HG03342 (cell line): ENCODE measurements around the gene PARVA.

Experiments
- ATAC-seq: cut with Tn5 transposase; IDR thresholded peaks from one replicate; pipeline ENCODE4 v1.9.1; 2021; ENCODE audit warnings: mild to moderate bottlenecking, moderate library complexity; ENCODE audit not compliant: unreplicated experiment

PARVA gene

DNA sequence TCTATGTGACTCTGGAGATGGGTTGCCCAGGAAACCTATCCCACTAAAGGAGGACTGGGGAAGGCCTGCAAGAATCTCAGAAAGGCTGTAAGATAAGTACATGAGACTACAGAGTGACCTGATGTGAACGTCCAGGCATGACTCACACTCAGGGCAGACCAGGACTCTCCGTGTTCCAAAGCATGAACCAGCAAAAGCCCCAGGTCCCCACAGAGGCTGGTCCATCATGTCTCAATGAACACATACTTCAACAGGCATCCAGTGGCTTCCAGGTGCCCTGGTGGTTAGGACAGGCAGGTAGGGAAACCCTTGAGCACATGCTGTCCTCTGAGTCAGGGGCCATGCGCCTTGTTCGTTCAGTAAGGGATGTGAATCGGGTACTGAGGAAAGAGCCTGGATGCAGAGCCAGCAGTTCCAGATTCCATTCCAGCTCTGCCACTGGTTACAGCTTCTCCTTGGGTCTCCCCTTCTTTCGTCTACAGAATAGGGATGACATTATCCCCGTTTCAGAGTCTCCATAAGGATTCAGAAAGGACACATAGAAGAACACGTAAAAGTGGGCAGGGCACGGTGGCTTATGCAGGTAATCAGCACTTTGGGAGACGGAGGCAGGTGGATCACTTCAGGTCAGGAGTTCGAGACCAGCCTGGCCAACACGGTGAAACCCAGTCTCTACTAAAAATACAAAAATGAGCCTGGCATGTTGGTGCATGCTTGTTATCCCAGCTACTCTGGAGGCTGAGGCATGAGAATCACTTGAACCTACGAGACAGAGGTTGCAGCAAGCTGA lies 167.8 kb downstream of the PARVA start:
- ATAC-seq = no peak

DNA sequence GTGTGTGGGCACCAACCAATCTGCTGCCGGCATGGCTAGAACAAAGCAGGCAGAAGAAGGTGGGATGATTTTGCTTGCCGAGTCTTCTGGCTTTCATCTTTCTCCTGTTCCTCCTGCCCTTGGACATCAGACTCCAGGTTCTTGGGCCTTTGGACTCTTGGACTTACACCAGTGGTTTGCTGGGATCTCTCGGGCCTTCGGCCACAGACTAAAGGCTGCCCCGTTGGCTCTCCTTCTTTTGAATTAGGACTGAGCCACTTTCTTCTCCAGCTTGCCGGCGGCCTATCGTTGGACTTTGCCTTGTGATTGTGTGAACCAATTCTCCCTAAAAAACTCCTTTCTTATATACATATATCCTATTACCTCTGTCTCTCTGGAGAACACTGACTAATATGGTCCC lies 168.8 kb downstream of the PARVA start:
- no peak for ATAC-seq

DNA sequence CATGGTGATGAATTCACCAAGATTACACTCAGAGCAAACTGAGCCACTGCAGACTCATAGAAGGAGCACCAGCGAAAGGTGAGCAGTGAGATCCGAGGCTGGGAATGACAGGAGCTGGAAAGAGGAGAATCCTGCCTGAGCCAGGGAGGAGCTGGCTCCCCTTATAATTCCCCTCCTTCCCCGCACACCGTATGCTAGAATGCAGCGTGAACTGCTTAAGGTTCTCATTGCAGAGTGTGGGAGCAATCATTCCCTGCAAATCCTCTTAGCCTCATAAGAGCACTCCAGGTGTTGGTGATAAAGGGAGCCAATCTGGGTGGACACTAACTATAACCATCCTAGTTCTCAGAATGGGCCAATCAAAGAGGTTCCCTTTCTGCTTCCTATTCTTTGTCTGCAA lies 169.3 kb downstream of the PARVA start:
- no peak for ATAC-seq

DNA sequence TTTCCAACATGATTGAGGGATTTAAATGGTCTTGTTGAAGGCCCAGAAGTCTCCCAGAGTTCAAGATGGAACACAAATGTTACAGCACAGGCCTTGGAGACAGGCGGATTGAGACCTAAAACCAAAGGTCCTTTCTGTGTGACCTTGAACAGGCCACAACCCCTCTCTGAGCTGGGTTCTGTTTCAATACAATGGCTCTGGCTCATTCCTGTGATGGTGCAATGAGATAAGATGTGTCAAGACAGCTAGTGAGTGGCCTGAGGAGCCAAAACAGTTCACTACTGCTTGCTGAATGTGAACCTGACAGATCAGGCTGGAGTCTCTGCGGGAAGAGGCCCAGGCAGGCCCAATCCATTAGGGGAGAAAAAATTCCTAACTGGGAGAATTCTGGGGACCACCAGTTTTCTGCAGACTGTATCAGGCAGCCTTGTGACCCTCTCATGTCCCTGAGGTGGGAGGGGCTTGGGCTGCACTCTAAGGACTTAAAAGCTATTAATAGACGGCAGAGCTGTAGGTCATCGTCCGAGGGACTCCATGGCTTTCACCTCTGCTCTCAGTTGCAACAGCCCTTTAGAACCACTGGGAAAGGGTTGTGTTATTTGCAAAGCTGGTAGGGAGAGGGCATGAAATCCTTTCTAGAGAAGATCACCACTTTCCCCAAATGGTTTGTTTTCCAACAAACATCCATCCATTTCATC lies 170.7 kb downstream of the PARVA start:
- ATAC-seq = no peak

DNA sequence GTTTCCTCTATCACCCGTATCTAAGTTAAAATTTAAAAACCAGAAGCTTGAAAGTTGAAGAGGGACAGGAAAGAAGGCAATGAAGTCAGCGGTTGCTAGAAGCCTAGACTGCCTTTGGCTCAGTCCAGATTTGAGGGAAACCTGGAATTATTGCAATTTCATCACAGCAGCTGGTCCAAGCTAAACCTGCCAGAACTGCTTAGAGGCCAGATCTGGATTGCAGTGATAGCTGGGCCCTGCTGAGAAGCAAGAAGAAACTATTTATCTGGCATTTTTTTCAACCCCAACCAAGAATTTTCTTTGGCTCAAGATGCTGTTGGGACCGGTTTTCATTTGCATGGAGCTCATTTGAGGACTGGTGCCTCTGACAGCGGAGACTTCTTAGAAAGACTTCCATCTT lies 175.3 kb downstream of the PARVA start:
- ATAC-seq = no peak

DNA sequence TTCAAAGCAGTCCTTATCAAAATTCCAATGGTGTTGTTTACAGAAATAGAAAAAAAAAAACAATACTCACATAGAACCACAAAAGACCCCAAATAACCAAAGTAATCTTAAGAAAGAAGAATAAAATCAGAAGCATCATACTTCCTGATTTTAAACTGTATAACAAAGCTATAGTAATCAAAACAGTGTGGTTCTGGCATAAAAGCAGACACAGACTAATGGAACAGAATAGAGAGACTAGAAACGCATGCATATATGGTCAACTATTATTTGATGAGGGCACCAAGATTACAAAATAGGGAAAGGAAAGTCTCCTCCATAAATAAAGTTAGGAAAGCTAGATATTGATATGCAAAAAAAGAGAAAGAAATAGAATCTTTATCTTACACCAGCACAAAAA lies 176.8 kb downstream of the PARVA start:
- ATAC-seq = no peak

DNA sequence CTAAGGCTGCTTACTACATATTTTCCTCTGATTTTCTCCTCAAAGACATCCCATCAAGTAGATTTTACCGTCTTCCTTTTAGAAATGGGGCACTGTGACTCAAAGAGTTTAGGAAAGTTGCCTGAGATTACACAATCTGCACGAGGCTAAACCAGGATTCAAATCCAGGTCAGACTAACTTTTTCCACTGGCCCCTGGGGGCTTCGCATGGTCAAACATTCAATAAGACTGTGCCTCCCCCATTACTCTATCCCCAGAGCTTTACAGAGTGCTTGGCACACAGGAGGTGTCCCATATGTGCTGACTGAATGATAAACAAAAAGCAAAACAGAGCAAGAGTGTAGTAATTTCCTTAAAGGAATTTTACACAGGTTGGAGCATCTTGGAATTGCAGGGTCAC lies 178.8 kb downstream of the PARVA start:
- ATAC-seq = no peak

DNA sequence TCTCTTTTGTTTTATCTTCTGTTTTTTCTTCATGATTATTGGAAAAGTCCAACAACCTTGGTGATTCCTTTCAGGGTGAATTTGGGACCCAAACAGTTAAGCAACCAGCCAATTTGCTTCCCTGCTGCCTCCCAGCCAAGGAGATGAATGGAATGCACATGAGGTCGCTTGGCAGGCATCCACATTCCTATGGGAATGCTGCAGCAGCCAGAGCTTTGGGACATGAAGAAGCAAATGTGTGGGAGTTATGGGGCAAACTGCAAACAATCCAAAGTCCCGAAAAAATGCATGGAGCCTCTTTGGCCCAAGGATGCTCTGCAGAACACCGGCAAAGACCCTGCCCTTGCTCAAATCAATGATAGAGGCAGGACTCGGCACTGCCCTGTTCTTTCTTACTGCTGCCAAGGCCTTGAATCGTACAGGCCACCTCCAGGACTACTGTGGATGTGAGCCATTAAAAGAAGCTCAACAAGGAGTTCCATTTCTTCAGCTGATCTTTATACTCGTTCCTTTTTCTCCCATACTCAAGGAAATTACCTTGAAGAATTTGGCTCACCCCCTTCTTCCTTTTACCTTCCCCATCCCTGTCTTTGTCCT lies 179.5 kb downstream of the PARVA start:
- no peak for ATAC-seq

DNA sequence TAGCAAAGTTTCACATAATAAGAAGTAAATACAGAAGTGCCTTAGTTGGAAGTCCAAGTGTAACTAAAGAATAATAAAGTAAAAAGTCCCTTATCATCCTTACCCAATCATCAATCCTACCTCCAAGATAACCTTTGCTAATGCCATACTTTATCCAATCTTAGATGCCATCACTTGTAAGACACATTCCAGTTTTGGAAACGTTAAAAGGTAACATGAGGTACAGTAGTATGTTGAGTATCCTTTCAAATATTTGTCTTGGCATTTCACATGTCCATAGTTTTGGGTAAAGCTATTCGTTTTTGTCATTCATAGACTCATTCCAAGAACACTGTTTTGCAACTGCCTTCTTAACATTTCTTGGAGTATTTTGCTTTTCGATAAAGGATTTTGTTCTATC lies 181.6 kb downstream of the PARVA start:
- no peak for ATAC-seq

DNA sequence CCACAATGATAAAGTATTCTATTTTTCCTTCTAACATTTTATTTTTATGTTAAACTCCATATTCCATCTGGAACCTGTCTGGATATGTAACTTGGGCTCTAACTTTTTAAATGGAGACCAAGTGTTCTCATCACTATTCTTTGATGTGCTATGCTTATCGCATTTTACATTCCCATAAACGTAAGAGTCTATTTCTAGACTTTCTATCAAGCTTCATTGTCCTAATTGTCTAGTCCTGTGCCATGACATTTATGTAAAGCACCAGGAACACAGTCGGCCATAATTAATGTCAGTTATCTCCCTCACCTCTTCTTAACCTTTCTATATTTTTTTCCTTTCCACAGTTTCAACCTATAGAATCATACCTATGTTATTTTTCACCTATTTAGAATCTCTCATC lies 183.0 kb downstream of the PARVA start:
- ATAC-seq = no peak

DNA sequence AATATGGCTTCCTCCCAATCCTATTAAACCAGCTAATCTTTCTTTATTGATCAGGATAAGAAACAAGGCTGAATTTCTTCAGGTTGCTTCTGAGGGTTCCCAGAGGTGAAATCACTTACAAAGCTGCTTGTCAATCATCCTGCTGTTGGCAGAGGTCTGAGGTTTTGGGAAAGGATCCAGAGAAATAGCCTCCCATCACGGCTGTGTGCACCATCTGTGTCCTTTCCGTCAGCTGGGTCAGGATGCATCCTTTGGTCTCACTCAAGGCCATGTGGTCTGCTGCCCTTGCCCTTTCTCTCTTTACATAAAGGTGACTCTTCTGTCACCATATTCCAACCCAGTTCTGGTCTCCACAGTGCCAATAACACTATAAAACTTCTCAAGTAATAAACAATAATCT lies 183.5 kb downstream of the PARVA start:
- no peak for ATAC-seq

DNA sequence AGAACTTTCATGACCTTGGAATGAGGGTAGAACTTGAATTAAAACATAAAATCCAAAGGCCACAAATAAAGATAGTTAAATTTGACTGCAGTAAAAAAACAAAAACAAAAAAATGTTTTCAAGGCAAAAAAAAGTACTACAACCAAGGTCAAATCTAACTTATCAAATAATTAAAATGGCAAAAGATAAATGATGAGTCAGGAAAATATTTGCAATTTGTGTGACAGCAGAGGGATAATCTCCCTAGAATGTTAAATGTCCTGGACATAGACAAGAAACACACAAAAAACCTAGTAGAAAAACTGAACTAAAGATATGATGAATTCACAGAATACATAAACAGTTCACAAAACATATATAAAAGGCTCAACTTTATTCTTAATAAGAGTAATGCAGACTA lies 186.6 kb downstream of the PARVA start:
- ATAC-seq = no peak

DNA sequence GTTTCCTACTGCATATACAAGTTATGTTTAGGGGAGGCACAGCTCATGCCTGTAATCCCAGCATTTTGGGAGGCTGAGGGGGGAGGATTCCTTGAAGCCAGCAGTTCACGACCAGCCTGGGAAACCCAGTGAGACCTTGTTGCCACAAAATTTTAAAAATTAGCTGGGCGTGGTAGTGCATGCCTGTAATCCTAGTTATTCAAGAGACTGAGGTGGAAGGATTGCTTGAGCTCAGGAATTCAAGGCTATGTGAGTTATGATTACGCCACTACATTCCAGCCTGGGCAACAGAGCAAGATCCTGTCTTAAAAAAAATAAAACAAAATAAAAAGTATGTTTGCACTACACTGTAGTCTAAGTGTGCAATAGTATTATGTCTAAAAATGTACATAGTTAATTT lies 188.0 kb downstream of the PARVA start:
- no peak for ATAC-seq

DNA sequence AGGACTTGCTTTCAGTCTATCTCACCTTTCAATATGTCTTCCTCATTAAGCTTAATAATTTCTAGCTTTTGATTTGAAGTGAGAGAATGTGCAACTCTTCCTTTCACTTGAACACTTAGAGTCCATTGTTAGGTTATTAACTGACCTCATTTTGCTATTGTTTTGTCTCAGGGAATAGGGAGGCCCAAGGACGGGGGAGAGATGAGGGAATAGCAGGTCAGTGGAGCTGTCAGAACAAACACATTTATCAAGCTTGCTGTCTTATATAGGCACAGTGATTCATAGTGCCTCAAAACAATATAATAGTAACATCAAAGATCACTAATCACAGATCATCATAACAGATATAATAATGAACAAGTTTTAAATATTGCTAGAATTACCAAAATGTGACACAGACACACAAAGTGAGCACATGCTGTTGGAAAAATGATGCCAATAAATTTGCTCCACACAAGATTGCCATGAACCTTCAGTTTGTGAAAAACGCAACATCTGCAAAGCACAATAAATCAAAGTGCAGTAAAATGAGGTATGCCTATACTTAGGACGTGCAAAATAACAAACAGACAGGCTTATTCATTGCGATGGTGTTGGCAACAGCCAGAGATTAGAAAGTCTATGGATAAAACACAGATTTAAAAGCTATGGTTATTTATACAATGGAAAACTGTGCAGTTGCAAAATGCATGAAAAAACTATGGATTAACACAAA lies 190.5 kb downstream of the PARVA start:
- ATAC-seq = no peak

DNA sequence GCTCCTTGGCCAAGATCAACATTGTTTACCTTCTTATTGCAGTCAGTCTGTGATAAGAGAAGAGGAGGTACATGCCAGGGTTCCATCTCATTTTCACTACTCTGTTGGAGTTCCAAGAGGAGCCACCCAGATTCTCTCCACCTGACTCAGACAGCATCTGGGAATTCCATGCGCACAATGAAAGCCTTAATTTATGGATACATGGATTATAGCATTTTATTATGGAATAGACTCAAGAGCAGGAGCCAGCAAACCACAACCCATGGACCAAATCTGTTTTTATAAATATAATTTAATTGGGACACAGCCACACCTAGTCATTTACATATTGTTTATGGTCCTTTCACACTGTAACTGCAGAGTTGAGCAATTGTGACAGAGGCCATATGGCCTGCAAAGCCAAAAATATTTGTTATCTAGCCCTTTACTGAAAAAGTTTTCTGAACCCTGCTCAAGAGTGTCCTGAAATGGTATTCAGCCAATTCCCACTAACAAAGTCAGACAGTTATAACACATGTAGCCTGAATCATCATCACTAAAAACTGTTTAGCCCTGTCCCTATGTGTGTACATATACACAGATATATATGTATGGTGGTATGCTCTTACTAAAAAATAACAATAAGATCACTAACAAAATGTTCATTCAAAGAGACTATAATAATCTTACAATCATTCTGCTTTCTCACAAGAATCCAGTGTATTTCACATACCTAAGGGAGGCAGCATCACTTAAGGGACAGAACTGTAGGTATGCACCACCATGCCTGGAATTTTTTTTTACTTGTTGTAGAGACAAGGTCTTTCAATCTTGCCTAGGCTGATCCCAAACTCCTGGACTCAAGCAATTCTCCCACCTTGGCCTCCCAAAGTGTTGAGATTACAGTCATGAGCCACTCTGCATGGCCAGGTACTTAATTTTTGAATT lies 192.4 kb downstream of the PARVA start:
- ATAC-seq = no peak

DNA sequence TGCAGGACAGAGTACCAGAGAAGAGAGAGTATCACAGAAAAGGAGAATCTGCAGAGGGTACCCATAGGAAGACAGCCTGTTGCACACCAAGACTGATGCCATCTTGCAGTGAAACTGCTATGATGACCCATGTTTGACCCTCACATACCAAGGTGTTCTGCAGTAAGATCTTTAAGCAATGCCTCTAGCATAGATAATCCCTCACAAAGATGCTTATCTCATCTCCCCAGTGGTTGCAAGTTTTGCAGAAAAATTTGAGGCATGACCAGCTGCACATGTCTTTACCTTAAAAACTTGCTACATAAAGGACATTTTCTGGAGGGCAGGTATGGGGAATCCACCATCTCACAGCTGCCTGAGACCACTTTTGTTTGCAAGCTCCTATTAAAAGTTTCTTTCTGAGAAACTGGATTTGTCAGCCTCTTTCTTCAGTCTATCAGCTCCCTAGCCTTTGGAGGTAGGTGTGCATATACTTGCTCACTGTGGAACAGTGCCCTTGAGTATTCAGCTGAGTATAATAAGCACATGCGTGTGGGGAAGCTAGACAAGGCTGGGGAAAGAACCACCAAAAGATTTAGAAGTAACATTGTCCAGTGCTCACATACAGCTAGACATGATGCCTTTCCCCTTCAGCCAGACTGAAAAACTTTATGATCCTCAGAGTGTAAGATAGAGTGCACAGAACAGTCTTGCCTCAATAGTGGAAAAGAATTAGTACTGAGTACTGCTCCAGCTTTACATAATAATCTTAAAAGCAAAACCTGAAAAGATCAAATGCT lies 196.5 kb downstream of the PARVA start:
- no peak for ATAC-seq

DNA sequence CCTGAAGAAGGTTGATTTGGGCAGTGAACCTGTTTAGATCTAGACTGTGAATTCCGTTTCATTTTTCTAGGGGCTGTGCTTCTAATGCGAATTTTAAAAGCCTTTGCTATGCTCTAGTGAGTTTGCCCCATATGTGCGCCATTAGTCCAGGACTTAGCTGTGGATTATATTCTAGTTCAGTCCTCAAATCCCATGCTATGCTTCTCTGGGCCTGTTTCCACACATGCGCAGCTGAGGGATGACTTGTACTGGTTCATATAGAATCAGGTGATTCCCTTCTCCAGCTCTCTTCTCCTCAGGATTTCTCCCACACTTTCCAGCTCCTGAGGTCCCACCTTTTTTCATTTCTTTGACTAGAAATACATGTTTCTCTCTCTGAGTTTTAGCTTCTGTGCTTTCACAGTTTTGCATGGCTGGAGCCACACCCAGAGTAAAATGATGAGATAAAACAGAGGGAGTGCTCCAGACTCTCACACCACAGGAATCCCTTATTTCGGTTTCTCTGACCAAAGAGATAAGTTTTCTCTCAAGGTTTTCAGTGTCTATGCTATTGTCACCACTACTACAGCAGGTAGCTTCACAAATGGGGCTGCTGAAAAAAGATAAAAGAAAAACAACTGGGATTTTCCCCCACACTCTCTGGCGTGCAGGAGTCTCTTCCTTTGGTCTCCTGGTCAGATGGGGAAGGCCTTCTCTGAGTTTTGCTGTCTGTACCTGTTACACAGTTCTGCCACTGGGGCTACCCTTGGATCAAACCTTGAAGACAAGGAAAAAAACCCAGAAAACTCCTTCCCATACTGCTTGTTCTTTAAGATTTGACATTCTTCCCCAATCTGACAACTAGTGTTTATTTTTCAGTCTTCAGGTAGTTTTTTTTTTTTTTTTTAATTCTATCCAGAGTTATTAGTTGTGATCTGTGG lies 200.6 kb downstream of the PARVA start:
- ATAC-seq = no peak

DNA sequence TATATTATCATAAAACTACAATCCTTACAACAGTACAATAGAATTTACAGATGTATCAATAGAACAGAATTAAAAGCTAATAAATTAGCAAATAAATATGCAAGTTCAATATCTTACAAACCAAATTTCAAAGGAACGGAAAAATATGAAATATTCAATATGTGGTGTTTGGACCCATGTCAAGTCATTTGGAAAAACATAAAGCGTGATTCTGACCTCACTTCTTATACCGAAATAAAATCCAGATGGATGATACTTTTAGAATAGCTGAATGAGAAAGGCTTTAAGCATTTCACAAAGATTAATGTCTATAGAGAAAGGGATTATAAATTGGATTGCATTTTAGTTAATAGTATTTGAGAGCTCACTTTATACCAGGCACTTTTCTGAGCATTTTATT lies 204.0 kb downstream of the PARVA start:
- ATAC-seq = no peak

DNA sequence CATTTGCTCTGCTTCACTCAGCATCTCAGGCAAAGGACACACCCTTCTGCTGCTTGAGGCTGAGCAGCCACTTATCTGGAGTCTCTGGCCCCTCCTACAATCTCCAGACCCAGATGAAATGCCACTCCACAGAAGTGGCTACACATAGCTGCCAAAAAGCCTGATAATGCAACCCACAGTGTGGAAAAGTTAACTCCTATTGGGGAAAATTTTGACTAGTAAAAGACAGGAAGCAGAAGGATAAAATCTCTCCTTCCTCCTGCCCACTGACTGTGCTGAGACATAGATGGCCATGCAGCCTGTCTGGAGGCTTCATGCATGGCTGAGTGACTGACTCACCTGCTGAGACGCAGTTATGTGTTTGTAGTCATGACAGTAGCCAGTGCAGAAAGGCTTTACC lies 204.6 kb downstream of the PARVA start:
- ATAC-seq = no peak
